Upper lobe of left lung (tissue), 6 donors: ENCODE measurements around the gene HDAC6. TPM values are rescaled to one million over a fixed set of nuclear protein-coding genes. Genes with fewer than 3 reads are reported as not detected.

Experiments used
- ATAC-seq, 2 donors: fragments of 200-7000 bp; cut with Tn5 transposase; one replicate each; pipeline ENCODE4 v1.9.1; 2022; ENCODE audit warnings: mild to moderate bottlenecking in 2 of 2, moderate library complexity in 2 of 2; ENCODE audit not compliant: low FRiP score in 2 of 2
- DNase-seq, 2 donors: peaks; one replicate each; pipeline ENCODE4 v3.0.0-alpha.2; 2019 to 2020
- H3K27ac ChIP-seq, 4 donors: fragments of 200-600 bp; sonication (generic); one replicate each; pipeline ENCODE4 v1.5.1; 2016 to 2019
- H3K27me3 ChIP-seq, 4 donors: fragments of 200-600 bp; sonication (generic); one replicate each; pipeline ENCODE4 v1.5.1; 2017 to 2019
- H3K36me3 ChIP-seq, 4 donors: fragments of 200-600 bp; sonication (generic); one replicate each; pipeline ENCODE4 v1.5.1; 2016 to 2019
- H3K4me1 ChIP-seq, 4 donors: fragments of 200-600 bp; sonication (generic); one replicate each; pipeline ENCODE4 v1.5.1; 2018 to 2019
- H3K4me3 ChIP-seq, 4 donors: fragments of 200-600 bp; sonication (generic); one replicate each; pipeline ENCODE4 v1.5.1; 2017 to 2019; ENCODE audit warnings: mild to moderate bottlenecking in 2 of 4, moderate library complexity in 1 of 4
- H3K9me3 ChIP-seq, 4 donors: fragments of 200-600 bp; sonication (generic); one replicate each; pipeline ENCODE4 v1.5.1; 2018 to 2019
- EP300 ChIP-seq, 4 donors: sonication (generic); formaldehyde crosslinking; IDR thresholded peaks; one replicate each; pipeline ENCODE4 v1.5.1; 2017; ENCODE audit warnings: antibody characterized with exemption in 4 of 4, control low read depth in 2 of 4
- POLR2A ChIP-seq, 4 donors: fragments of 450-650 bp; IDR thresholded peaks; one replicate each; pipeline ENCODE4 v1.5.1; 2016 to 2017; ENCODE audit warnings: antibody characterized with exemption in 4 of 4, mild to moderate bottlenecking in 2 of 4
- POLR2AphosphoS5 ChIP-seq, 2 donors: sonication (generic); formaldehyde crosslinking; IDR thresholded peaks; one replicate each; pipeline ENCODE4 v1.5.1; 2017; ENCODE audit warnings: antibody characterized with exemption in 2 of 2
- WGBS, 2 donors: methylation state at CpG; one replicate each; pipeline ENCODE4 v1.1.5; 2017 to 2018; 5-methylcytosine and 5-hydroxymethylcytosine counted together
- total RNA-seq, 6 donors: library from RNA; depleted of rRNA in 4 of 6; stranded (reverse); fragments of >200 nt in 4 of 6; gene quantifications; one replicate each; pipeline versions ENCODE4 v1.1.0 to v1.2.1, GENCODE V29; 2016 to 2021
- TF ChIP-seq, protein P1 (sequence below), 6 experiments: fragments of 450-650 bp in 4 of 6; fragments of 200-600 bp in 2 of 6; sonication (generic) in 2 of 6; IDR thresholded peaks; one replicate each; pipeline ENCODE4 v1.5.1; 2016 to 2019; ENCODE audit warnings: antibody characterized with exemption in 6 of 6
- donor health status: DM: no; HTN: no; CAD: no; lungs with moderate emphysema.
- donor health status: DM: no; HTN: yes; CAD: no; lungs with severe emphysema.

The HDAC6 gene
- total RNA-seq, 6 donors from 2014 or later, result 59.1 to 171 (median 86.0) TPM

DNA sequence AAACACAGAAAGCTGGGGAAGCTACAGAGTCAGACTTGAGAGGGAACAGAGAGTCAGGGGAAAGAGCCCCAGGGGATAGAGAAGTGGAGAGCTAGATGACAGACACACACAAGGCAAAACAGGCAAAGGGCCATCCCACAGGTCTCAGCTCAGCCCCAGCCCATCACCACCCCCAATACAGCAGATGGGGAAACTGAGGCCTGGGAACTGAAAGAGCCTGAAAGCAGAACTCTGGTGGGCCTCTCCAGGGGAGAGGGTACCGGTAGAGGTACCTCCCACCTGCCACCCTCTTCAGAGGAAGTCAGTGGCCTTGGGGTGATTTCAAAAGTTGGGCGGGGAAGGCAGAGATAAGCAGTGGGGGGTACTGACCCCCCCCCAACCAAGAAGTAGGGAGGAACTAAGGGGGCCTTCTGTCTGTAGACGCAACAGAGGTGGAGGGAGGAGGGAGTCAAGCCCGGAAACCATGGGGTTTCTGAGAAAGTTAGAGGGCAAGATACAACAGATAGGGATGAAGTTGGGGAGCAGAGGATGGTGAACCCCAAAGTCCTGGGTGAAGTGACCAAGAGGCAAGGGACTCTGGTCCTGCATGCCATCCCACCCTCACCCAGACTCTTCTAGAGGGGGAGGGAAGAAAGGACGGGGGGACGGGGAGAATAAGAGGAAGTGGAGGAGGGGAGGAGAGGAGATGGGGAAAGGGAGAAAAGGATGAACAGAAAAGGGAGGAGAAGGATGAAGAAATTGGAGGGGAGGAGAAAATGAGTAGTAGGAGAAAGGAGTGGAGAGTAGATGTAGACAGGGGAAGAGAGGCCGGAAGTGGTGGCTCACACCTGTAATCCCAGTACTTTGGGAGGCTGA, 12.3 kb upstream of the HDAC6 start:
- Histone ChIP-seq H3K4me3 (no peak overlapping the region), H3K9me3 (no peaks in the 10 kb centered on the region), H3K36me3 (no peaks in the 10 kb centered on the region), H3K27ac (no peak overlapping the region), H3K4me1 (no peaks in the 10 kb centered on the region), H3K27me3 (no peaks in the 10 kb centered on the region)
- no peak for ATAC-seq
- no peak for DNase-seq
- WGBS, 2 donors, result 62 to 77% methylated on average over 7 of the region's 7 CpGs
- TF ChIP-seq POLR2A (IDR thresholded peaks at IDR 0.05), result no peak

DNA sequence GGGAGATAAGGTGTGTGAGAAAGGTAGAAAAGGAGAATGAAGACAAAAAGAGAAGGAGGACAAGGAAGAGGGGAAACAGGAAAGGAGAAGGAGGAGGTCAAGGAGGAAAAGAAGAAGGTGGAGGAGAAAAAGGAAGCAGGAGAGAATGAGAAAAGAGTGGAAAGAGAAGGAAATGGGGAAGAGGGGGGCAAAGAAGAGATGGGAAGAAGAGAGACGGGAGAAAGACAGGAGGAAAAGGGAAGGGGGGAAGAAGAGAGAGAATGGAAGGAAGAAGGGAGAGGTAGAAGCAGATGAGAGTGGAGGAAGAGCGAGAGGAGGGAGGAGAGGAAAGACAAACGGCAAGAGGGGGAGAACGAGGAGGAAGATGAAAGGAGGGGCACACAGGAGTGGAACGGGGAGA, 11.4 kb upstream of the HDAC6 start:
- Histone ChIP-seq H3K4me1 (no peaks in the 10 kb centered on the region), H3K27ac (no peak overlapping the region), H3K4me3 (no peak overlapping the region), H3K36me3 (no peaks in the 10 kb centered on the region), H3K27me3 (no peaks in the 10 kb centered on the region), H3K9me3 (no peaks in the 10 kb centered on the region)
- WGBS, 2 donors, result 49 to 63% methylated on average over 5 of the region's 5 CpGs
- DNase-seq (no peak), ATAC-seq (no peak)
- TF ChIP-seq, protein P1, sequence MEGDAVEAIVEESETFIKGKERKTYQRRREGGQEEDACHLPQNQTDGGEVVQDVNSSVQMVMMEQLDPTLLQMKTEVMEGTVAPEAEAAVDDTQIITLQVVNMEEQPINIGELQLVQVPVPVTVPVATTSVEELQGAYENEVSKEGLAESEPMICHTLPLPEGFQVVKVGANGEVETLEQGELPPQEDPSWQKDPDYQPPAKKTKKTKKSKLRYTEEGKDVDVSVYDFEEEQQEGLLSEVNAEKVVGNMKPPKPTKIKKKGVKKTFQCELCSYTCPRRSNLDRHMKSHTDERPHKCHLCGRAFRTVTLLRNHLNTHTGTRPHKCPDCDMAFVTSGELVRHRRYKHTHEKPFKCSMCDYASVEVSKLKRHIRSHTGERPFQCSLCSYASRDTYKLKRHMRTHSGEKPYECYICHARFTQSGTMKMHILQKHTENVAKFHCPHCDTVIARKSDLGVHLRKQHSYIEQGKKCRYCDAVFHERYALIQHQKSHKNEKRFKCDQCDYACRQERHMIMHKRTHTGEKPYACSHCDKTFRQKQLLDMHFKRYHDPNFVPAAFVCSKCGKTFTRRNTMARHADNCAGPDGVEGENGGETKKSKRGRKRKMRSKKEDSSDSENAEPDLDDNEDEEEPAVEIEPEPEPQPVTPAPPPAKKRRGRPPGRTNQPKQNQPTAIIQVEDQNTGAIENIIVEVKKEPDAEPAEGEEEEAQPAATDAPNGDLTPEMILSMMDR (IDR thresholded peaks at IDR 0.05), result no peak
- no peak for TF ChIP-seq POLR2AphosphoS5 (IDR thresholded peaks at IDR 0.05)
- TF ChIP-seq POLR2A (IDR thresholded peaks at IDR 0.05), result no peak
- no peak for TF ChIP-seq EP300 (IDR thresholded peaks at IDR 0.05)

- H3K27ac ChIP-seq, result no peak overlapping the region
- no peaks in the 10 kb centered on the region for H3K27me3 ChIP-seq
- H3K4me1 ChIP-seq, result no peaks in the 10 kb centered on the region
- H3K9me3 ChIP-seq, result no peaks in the 10 kb centered on the region
- no peak overlapping the region for H3K4me3 ChIP-seq
- DNase-seq, result no peak
- TF ChIP-seq POLR2A (IDR thresholded peaks at IDR 0.05), result no peak
- TF ChIP-seq EP300 (IDR thresholded peaks at IDR 0.05), result no peak
- TF ChIP-seq, protein P1 (IDR thresholded peaks at IDR 0.05), result no peak
- TF ChIP-seq POLR2AphosphoS5 (IDR thresholded peaks at IDR 0.05), result no peak
- 60 to 80% methylated on average over 1 to 11 of the region's 11 CpGs for WGBS, 2 donors
- H3K36me3 ChIP-seq, result no peaks in the 10 kb centered on the region
- ATAC-seq, result no peak
Observed at GRCh38 chrX:48791063-48791820, 10.6 kb upstream of the HDAC6 start.

DNA sequence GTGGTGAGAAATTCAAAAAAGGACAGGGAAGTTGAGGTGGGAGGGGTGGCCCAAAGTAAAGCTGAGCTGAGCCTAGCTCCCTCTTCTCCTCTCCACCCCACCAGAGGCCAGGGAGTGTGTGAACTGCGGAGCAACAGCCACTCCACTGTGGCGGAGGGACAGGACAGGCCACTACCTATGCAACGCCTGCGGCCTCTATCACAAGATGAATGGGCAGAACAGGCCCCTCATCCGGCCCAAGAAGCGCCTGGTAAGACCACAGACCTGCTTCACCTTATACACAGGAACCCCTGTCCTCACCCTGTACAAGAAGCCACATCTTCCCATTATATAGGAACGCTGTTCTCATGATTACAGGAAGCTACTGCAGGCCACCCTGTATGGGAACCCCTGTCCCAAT, 9.6 kb upstream of the HDAC6 start:
- 84 to 87% methylated on average over 7 of the region's 7 CpGs for WGBS, 2 donors
- ATAC-seq, result no peak
- no peak overlapping the region for H3K27ac ChIP-seq

DNA sequence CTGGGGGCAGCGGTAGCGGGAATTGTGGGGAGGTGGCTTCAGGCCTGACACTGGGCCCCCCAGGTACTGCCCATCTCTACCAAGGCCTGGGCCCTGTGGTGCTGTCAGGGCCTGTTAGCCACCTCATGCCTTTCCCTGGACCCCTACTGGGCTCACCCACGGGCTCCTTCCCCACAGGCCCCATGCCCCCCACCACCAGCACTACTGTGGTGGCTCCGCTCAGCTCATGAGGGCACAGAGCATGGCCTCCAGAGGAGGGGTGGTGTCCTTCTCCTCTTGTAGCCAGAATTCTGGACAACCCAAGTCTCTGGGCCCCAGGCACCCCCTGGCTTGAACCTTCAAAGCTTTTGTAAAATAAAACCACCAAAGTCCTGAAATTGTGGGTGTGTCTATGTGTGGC, 7.9 kb upstream of the HDAC6 start:
- DNase-seq (no peak), ATAC-seq (no peak)
- 75 to 80% methylated on average over 1 to 4 of the region's 4 CpGs for WGBS, 2 donors

More for the DNA sequence above, 9.6 kb upstream of the HDAC6 start:
- Histone ChIP-seq H3K4me1 (no peaks in the 10 kb centered on the region), H3K27me3 (no peaks in the 10 kb centered on the region), H3K36me3 (no peaks in the 10 kb centered on the region), H3K9me3 (no peaks in the 10 kb centered on the region), H3K4me3 (no peak overlapping the region)
- DNase-seq, result no peak
- no peak for TF ChIP-seq POLR2AphosphoS5 (IDR thresholded peaks at IDR 0.05)
- no peak for TF ChIP-seq EP300 (IDR thresholded peaks at IDR 0.05)
- no peak for TF ChIP-seq POLR2A (IDR thresholded peaks at IDR 0.05)
- TF ChIP-seq, protein P1 (IDR thresholded peaks at IDR 0.05), result no peak

More for the DNA sequence above, 7.9 kb upstream of the HDAC6 start:
- no peaks in the 10 kb centered on the region for H3K9me3 ChIP-seq
- H3K27me3 ChIP-seq, result no peaks in the 10 kb centered on the region
- no peak overlapping the region for H3K4me3 ChIP-seq
- no peaks in the 10 kb centered on the region for H3K4me1 ChIP-seq
- H3K27ac ChIP-seq, result no peak overlapping the region
- TF ChIP-seq, protein P1 (IDR thresholded peaks at IDR 0.05), result no peak
- TF ChIP-seq POLR2AphosphoS5 (IDR thresholded peaks at IDR 0.05) (no peak), POLR2A (IDR thresholded peaks at IDR 0.05) (no peak), EP300 (IDR thresholded peaks at IDR 0.05) (no peak)
- no peaks in the 10 kb centered on the region for H3K36me3 ChIP-seq
